ENCODE data around the gene PBXIP1.
A peak's percentile ranks its signal among the peaks of the same experiment; 100 is the strongest.

Gene PBXIP1

DNA sequence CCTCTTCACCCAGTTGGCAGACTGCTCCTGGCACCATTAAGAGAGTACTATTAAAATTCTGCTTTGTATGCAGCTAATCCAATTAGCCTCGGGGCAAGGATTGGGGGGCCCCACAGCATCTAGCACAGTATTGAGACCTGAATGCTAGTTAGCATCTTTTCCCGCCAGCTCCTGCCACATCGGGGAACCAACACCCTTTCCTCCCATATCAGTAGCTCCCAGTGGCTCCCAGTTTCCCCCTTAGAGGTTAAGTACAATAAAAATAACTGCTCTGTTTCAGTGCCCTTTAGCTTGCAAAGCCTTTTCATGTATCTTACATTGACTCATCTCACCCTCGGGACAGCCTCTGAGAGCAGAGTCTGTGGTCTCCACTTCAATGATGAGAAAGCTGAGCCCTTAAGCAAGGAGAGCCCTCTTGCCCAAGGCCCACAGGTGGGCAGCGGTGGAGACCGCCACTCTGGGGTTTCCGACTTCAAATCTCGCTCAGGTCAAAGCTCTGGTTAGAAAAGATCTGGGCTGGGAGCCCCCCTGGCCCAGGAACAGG is 15.2 kb downstream of the PBXIP1 start:
- no peaks in the 10 kb centered on the region for H3K27me3 ChIP-seq
- H3K4me1 ChIP-seq, result no peaks in the 10 kb centered on the region; the same call in none of the 2 replicates
- no peaks in the 10 kb centered on the region for H3K36me3 ChIP-seq
- DNase-seq, result no peak
- H3K4me3 ChIP-seq (ENCODE audit: low read depth, low read length), result no peak overlapping the region
- no peaks in the 10 kb centered on the region for H3K9me3 ChIP-seq
- no peak for TF ChIP-seq CTCF (IDR thresholded peaks at IDR 0.05; ENCODE audit: low read depth, low read length)

- no peaks in the 10 kb centered on the region for H3K9me3 ChIP-seq
- DNase-seq, result no peak
- no peaks in the 10 kb centered on the region for H3K36me3 ChIP-seq
- no peak for TF ChIP-seq CTCF (IDR thresholded peaks at IDR 0.05; ENCODE audit: low read depth, low read length)
- no peak overlapping the region for H3K4me3 ChIP-seq (ENCODE audit: low read depth, low read length)
- H3K27me3 ChIP-seq, result no peaks in the 10 kb centered on the region
- no peaks in the 10 kb centered on the region; the same call in none of the 2 replicates for H3K4me1 ChIP-seq
Measured at GRCh38 chr1:154940213-154940560, 15.7 kb downstream of the PBXIP1 start.

DNA sequence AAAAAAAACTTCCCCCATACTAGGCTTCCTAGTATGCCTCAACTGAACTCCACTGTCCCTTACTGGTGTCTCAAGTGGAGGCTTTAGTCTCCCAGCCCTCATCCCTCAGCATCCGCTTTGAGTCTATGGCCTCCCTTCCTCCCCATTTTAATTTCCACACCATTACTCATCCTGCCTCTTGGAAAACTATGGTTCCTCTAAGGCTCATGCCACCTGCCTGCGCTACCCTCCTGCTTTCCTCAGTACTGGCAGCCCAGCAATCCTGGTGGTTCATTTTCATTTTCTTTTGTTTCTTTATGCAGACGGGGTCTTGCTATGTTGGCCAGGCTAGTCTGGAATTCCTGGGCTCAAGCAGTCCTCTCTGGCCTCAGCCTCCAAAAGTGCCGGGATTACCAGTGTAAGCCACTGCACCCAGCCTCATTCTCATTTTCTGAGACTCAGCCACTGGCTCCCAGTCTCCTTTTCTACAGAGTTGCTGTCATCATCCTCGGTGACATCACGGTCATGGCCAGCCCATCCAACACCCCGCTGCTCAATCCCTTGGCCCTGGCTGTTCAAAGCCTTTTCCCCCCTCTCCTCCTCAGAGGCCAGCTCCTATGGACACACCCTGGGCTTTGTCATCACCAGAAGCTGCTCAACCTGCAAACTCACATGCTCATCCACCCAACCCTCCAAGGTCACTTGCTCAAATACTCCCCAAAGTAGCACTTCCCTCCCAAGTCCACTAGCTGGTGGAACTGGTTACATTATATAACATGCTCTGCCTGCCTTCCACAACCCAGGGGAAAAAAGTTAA is 17.1 kb downstream of the PBXIP1 start:
- Histone ChIP-seq H3K9me3 (no peaks in the 10 kb centered on the region), H3K36me3 (no peaks in the 10 kb centered on the region), H3K27me3 (no peaks in the 10 kb centered on the region), H3K4me1 (no peaks in the 10 kb centered on the region; the same call in none of the 2 replicates), H3K4me3 (ENCODE audit: low read depth, low read length) (no peak overlapping the region)
- no peak for TF ChIP-seq CTCF (IDR thresholded peaks at IDR 0.05; ENCODE audit: low read depth, low read length)
- DNase-seq, result no peak

DNA sequence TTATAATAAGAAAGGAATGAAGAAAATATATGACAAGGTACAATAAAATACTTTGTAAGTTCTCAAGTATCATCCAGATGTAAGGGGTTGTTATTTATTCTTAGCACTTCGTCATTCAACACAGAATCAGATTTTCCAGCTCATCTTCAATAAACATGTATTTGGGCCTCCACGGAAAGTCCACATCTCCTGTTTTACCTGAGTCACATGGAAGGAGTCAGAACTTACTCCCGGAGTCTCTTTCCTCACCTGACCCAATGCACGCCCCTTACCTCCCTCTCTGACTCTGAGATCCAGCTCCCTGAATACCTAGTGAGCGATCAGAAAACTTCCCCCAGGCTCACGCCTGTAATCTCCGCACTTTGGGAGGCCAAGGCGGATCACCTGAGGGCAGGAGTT is 17.9 kb downstream of the PBXIP1 start:
- no peak for TF ChIP-seq CTCF (IDR thresholded peaks at IDR 0.05; ENCODE audit: low read depth, low read length)
- no peaks in the 10 kb centered on the region for H3K9me3 ChIP-seq
- H3K4me3 ChIP-seq (ENCODE audit: low read depth, low read length), result peak overlapping the region; percentile 83
- H3K4me1 ChIP-seq, result no peaks in the 10 kb centered on the region; the same call in 1 of the 2 replicates
- no peaks in the 10 kb centered on the region for H3K27me3 ChIP-seq
- H3K36me3 ChIP-seq, result no peaks in the 10 kb centered on the region
- no peak for DNase-seq

- no peaks in the 10 kb centered on the region; the same call in 1 of the 2 replicates for H3K4me1 ChIP-seq
- H3K27me3 ChIP-seq, result no peaks in the 10 kb centered on the region
- peak overlapping the region; percentile 83 for H3K4me3 ChIP-seq (ENCODE audit: low read depth, low read length)
- no peaks in the 10 kb centered on the region for H3K36me3 ChIP-seq
- no peaks in the 10 kb centered on the region for H3K9me3 ChIP-seq
- TF ChIP-seq CTCF (IDR thresholded peaks at IDR 0.05; ENCODE audit: low read depth, low read length), result peak; percentile 20; the same call in 1 of the 2 replicates
- DNase-seq, result peak; percentile 92
Measured at GRCh38 chr1:154937085-154937987, 18.6 kb downstream of the PBXIP1 start.

Data from BE2C (cell line).